HCT116 (cell line): ENCODE results near the gene ARHGAP18.
A peak's percentile ranks its signal among the peaks of the same experiment; 100 is the strongest.

ENCODE experiments used
- CEBPB ChIP-seq: IDR thresholded peaks from 2 replicates; pipeline ENCODE4 v1.6.1; 2012; ENCODE audit warnings: low read depth
- EGR1 ChIP-seq: IDR thresholded peaks from 2 replicates; pipeline ENCODE4 v1.6.1; 2012; ENCODE audit warnings: low read depth
- EZH2 ChIP-seq: fragments of 200-600 bp; sonication (generic); IDR thresholded peaks from 2 replicates; pipeline ENCODE4 v1.6.1; 2017; ENCODE audit warnings: antibody characterized with exemption, mixed run types
- EZH2phosphoT487 ChIP-seq: fragments of 200-600 bp; IDR thresholded peaks from 2 replicates; pipeline ENCODE4 v1.6.1; 2018; ENCODE audit warnings: antibody characterized with exemption, borderline replicate concordance
- JUND ChIP-seq: IDR thresholded peaks from 2 replicates; pipeline ENCODE4 v1.6.1; 2012
- POLR2AphosphoS5 ChIP-seq: IDR thresholded peaks from 2 replicates; pipeline ENCODE4 v1.6.1; 2011; ENCODE audit warnings: mild to moderate bottlenecking, low read depth, low read length, moderate library complexity
- YY1 ChIP-seq: IDR thresholded peaks from 2 replicates; pipeline ENCODE4 v1.6.1; 2011; ENCODE audit warnings: low read length, low read depth, moderate library complexity, mild to moderate bottlenecking; ENCODE audit not compliant: insufficient replicate concordance; ENCODE audit errors: extremely low read depth
- TF ChIP-seq, protein P1 (sequence below), 3 experiments: fragments of 200-600 bp in 1 of 3; sonication (generic) in 1 of 3; IDR thresholded peaks in 2 of 3; conservative IDR thresholded peaks in 1 of 3; 2 replicates each; pipeline ENCODE4 v1.5.1; 2012 to 2017; ENCODE audit warnings: low read depth in 2 of 3, low read length in 2 of 3, antibody characterized with exemption in 1 of 3, borderline replicate concordance in 1 of 3, control low read depth in 1 of 3, mild to moderate bottlenecking in 1 of 3, mixed read lengths in 1 of 3, mixed run types in 1 of 3, moderate library complexity in 1 of 3; ENCODE audit not compliant: insufficient read depth in 1 of 3
- TF ChIP-seq, protein P2 (sequence below): IDR thresholded peaks from 2 replicates; pipeline ENCODE4 v1.6.1; 2011; ENCODE audit warnings: mild to moderate bottlenecking, low read length, moderate library complexity; ENCODE audit not compliant: insufficient replicate concordance; ENCODE audit errors: extremely low read depth
- TF ChIP-seq, protein P3 (sequence below): IDR thresholded peaks from 2 replicates; pipeline ENCODE4 v1.6.1; 2012; ENCODE audit warnings: low read depth

DNA sequence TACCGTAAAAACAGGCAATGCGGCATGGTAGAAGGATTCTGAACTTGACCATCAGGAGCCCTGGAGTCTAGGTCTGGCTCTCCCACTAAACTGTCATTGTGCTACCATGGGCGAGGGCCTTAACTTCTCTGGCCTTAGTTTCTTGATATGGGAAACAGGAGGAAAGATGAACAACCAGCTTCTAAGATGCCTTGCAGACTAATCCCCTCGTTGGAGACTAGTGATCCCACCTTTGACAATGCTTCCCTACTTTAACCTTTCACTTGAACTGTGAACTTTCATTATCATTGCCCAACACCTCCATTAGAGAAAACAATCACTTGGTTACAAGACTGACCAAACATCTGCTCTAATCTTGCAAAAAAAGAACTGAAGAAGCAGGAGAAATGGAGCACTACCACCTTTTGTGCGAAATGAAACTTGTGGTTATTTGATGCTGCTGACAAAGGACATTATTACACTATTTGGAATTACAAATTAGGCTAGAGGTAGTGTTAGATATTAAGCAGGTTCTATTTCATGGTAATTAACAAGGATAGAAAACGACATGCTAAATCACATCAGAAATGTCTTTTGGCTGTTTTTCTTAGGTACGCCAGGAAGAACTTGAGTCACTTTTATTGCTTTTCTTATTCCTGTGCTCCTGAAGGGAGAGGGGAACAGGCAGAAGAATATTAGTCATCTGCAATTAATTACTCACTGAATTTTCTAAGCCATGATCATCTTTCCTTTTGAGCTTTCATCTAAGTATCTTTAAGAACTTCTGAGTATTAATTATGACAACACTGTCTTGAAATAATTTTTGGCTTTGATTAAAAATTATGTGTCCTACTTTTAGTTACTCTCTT is 39.1 kb upstream of the ARHGAP18 start:
- TF ChIP-seq, protein P1, sequence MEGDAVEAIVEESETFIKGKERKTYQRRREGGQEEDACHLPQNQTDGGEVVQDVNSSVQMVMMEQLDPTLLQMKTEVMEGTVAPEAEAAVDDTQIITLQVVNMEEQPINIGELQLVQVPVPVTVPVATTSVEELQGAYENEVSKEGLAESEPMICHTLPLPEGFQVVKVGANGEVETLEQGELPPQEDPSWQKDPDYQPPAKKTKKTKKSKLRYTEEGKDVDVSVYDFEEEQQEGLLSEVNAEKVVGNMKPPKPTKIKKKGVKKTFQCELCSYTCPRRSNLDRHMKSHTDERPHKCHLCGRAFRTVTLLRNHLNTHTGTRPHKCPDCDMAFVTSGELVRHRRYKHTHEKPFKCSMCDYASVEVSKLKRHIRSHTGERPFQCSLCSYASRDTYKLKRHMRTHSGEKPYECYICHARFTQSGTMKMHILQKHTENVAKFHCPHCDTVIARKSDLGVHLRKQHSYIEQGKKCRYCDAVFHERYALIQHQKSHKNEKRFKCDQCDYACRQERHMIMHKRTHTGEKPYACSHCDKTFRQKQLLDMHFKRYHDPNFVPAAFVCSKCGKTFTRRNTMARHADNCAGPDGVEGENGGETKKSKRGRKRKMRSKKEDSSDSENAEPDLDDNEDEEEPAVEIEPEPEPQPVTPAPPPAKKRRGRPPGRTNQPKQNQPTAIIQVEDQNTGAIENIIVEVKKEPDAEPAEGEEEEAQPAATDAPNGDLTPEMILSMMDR (IDR thresholded peaks at IDR 0.05 in 2 of 3, conservative IDR thresholded peaks at IDR 0.05 in 1 of 3; ENCODE audit: borderline replicate concordance in 1 of 3, insufficient read depth in 1 of 3, low read depth in 2 of 3, low read length in 2 of 3): no peak
- TF ChIP-seq YY1: no peak
- no peak for TF ChIP-seq EZH2
- peak; percentile 20; the same call in 1 of the 2 replicates for TF ChIP-seq EGR1
- TF ChIP-seq POLR2AphosphoS5: peak; percentile 44
- no peak for TF ChIP-seq CEBPB
- TF ChIP-seq, protein P2, sequence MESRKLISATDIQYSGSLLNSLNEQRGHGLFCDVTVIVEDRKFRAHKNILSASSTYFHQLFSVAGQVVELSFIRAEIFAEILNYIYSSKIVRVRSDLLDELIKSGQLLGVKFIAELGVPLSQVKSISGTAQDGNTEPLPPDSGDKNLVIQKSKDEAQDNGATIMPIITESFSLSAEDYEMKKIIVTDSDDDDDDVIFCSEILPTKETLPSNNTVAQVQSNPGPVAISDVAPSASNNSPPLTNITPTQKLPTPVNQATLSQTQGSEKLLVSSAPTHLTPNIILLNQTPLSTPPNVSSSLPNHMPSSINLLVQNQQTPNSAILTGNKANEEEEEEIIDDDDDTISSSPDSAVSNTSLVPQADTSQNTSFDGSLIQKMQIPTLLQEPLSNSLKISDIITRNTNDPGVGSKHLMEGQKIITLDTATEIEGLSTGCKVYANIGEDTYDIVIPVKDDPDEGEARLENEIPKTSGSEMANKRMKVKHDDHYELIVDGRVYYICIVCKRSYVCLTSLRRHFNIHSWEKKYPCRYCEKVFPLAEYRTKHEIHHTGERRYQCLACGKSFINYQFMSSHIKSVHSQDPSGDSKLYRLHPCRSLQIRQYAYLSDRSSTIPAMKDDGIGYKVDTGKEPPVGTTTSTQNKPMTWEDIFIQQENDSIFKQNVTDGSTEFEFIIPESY: no peak
- no peak for TF ChIP-seq EZH2phosphoT487
- TF ChIP-seq JUND: peak; percentile 91
- TF ChIP-seq, protein P3, sequence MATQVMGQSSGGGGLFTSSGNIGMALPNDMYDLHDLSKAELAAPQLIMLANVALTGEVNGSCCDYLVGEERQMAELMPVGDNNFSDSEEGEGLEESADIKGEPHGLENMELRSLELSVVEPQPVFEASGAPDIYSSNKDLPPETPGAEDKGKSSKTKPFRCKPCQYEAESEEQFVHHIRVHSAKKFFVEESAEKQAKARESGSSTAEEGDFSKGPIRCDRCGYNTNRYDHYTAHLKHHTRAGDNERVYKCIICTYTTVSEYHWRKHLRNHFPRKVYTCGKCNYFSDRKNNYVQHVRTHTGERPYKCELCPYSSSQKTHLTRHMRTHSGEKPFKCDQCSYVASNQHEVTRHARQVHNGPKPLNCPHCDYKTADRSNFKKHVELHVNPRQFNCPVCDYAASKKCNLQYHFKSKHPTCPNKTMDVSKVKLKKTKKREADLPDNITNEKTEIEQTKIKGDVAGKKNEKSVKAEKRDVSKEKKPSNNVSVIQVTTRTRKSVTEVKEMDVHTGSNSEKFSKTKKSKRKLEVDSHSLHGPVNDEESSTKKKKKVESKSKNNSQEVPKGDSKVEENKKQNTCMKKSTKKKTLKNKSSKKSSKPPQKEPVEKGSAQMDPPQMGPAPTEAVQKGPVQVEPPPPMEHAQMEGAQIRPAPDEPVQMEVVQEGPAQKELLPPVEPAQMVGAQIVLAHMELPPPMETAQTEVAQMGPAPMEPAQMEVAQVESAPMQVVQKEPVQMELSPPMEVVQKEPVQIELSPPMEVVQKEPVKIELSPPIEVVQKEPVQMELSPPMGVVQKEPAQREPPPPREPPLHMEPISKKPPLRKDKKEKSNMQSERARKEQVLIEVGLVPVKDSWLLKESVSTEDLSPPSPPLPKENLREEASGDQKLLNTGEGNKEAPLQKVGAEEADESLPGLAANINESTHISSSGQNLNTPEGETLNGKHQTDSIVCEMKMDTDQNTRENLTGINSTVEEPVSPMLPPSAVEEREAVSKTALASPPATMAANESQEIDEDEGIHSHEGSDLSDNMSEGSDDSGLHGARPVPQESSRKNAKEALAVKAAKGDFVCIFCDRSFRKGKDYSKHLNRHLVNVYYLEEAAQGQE: no peak
